ENCODE measurements around the gene ADARB1. TPM values are rescaled to one million over a fixed set of nuclear protein-coding genes. Genes with fewer than 3 reads are reported as not detected.

ADARB1 gene
- total RNA-seq, 3 donors from 2014 or later (not counting 1 experiment from before 2014, with no cell fraction given), result 20.7 to 28.0 (median 26.6) TPM

- Mint-ChIP-seq H3K4me1 (peaks cover 54 to 56% of the 10 kb centered on the region in 2 donors), H3K9me3 (no peaks in the 10 kb centered on the region), H3K36me3 (no peaks in the 10 kb centered on the region), H3K4me3 (no peak overlapping the region), H3K27ac (peak overlapping the region in 1 of 2 donors; percentile 78), H3K27me3 (ENCODE audit: low read depth in 2 of 2) (peaks cover 0 to 11% of the 10 kb centered on the region in 2 donors)
- no peaks in the 10 kb centered on the region for H3K36me3 ChIP-seq (ENCODE audit: control insufficient read depth, insufficient read depth, low read length)
- no peaks in the 10 kb centered on the region for H3K9me3 ChIP-seq (ENCODE audit: control insufficient read depth, insufficient read depth, low read length)
- WGBS (ENCODE audit: insufficient coverage), result 100% methylated on average over 3 of the region's 4 CpGs
- intact Hi-C loops (cut with micrococcal nuclease), result no loop called here
- no peak overlapping the region for H3K27ac ChIP-seq (ENCODE audit: low read length)
- TF ChIP-seq CTCF (IDR thresholded peaks at IDR 0.05), result no peak
- DNase-seq (no peak), ATAC-seq (no peak)
- peaks cover 45% of the 10 kb centered on the region for H3K4me1 ChIP-seq (ENCODE audit: control insufficient read depth, insufficient read depth, low read length)
- no peak overlapping the region for H3K4me3 ChIP-seq (ENCODE audit: low read length)
- no peaks in the 10 kb centered on the region for H3K27me3 ChIP-seq (ENCODE audit: control insufficient read depth, insufficient read depth, low read length)
These were observed 13.7 kb downstream of the ADARB1 start for GRCh38 chr21:45088116-45088515.

- Histone ChIP-seq H3K27me3 (ENCODE audit: control insufficient read depth, insufficient read depth, low read length) (no peaks in the 10 kb centered on the region), H3K9me3 (ENCODE audit: control insufficient read depth, insufficient read depth, low read length) (no peaks in the 10 kb centered on the region), H3K27ac (ENCODE audit: low read length) (no peak overlapping the region), H3K4me3 (ENCODE audit: low read length) (no peak overlapping the region), H3K4me1 (ENCODE audit: control insufficient read depth, insufficient read depth, low read length) (peaks cover 49% of the 10 kb centered on the region), H3K36me3 (ENCODE audit: control insufficient read depth, insufficient read depth, low read length) (no peaks in the 10 kb centered on the region)
- no peaks in the 10 kb centered on the region for H3K9me3 Mint-ChIP-seq
- peaks cover 0 to 11% of the 10 kb centered on the region in 2 donors for H3K27me3 Mint-ChIP-seq (ENCODE audit: low read depth in 2 of 2)
- no peak overlapping the region for H3K4me3 Mint-ChIP-seq
- intact Hi-C loops (cut with micrococcal nuclease), result no loop called here
- H3K27ac Mint-ChIP-seq, result no peak overlapping the region
- ATAC-seq, result peak in 1 of 3 donors; percentile 48
- no peak for DNase-seq
- no peaks in the 10 kb centered on the region for H3K36me3 Mint-ChIP-seq
- TF ChIP-seq CTCF (IDR thresholded peaks at IDR 0.05), result no peak
- 87% methylated on average over 8 of the region's 8 CpGs for WGBS (ENCODE audit: insufficient coverage)
- peaks cover 59 to 60% of the 10 kb centered on the region in 2 donors for H3K4me1 Mint-ChIP-seq
These were observed 14.3 kb downstream of the ADARB1 start for GRCh38 chr21:45088729-45089128.

GRCh38 chr21:45089964-45090363, 15.6 kb downstream of the ADARB1 start:
- peaks cover 47 to 50% of the 10 kb centered on the region in 2 donors for H3K4me1 Mint-ChIP-seq
- Histone ChIP-seq H3K4me3 (ENCODE audit: low read length) (no peak overlapping the region), H3K27me3 (ENCODE audit: control insufficient read depth, insufficient read depth, low read length) (no peaks in the 10 kb centered on the region), H3K27ac (ENCODE audit: low read length) (no peak overlapping the region), H3K36me3 (ENCODE audit: control insufficient read depth, insufficient read depth, low read length) (no peaks in the 10 kb centered on the region), H3K4me1 (ENCODE audit: control insufficient read depth, insufficient read depth, low read length) (peaks cover 47% of the 10 kb centered on the region), H3K9me3 (ENCODE audit: control insufficient read depth, insufficient read depth, low read length) (no peaks in the 10 kb centered on the region)
- ATAC-seq, result no peak
- WGBS (ENCODE audit: insufficient coverage), result 98% methylated on average over 4 of the region's 4 CpGs
- no peak overlapping the region for H3K4me3 Mint-ChIP-seq
- H3K36me3 Mint-ChIP-seq, result no peaks in the 10 kb centered on the region
- no peak for DNase-seq
- no peaks in the 10 kb centered on the region for H3K9me3 Mint-ChIP-seq
- H3K27me3 Mint-ChIP-seq (ENCODE audit: low read depth in 2 of 2), result peaks cover 0 to 11% of the 10 kb centered on the region in 2 donors
- H3K27ac Mint-ChIP-seq, result no peak overlapping the region
- TF ChIP-seq CTCF (IDR thresholded peaks at IDR 0.05), result no peak
- intact Hi-C loops (cut with micrococcal nuclease), result no loop called here

- H3K27me3 ChIP-seq (ENCODE audit: control insufficient read depth, insufficient read depth, low read length), result no peaks in the 10 kb centered on the region
- no peak overlapping the region for H3K27ac Mint-ChIP-seq
- no peaks in the 10 kb centered on the region for H3K36me3 Mint-ChIP-seq
- H3K4me1 Mint-ChIP-seq, result peaks cover 38 to 41% of the 10 kb centered on the region in 2 donors
- H3K27me3 Mint-ChIP-seq (ENCODE audit: low read depth in 2 of 2), result peaks cover 0 to 11% of the 10 kb centered on the region in 2 donors
- no peaks in the 10 kb centered on the region for H3K9me3 ChIP-seq (ENCODE audit: control insufficient read depth, insufficient read depth, low read length)
- no peak overlapping the region for H3K27ac ChIP-seq (ENCODE audit: low read length)
- ATAC-seq (no peak), DNase-seq (no peak)
- H3K9me3 Mint-ChIP-seq, result no peaks in the 10 kb centered on the region
- H3K4me1 ChIP-seq (ENCODE audit: control insufficient read depth, insufficient read depth, low read length), result peaks cover 45% of the 10 kb centered on the region
- H3K4me3 Mint-ChIP-seq, result no peak overlapping the region
- H3K4me3 ChIP-seq (ENCODE audit: low read length), result no peak overlapping the region
- no peak for TF ChIP-seq CTCF (IDR thresholded peaks at IDR 0.05)
- intact Hi-C loops (cut with micrococcal nuclease), result no loop called here
- WGBS (ENCODE audit: insufficient coverage), result 95% methylated on average over 3 of the region's 4 CpGs
- no peaks in the 10 kb centered on the region for H3K36me3 ChIP-seq (ENCODE audit: control insufficient read depth, insufficient read depth, low read length)
These were observed 16.6 kb downstream of the ADARB1 start for GRCh38 chr21:45090966-45091365.
